GM03348 (cell line): ENCODE measurements around the gene MYL5.
"Not testable (repeated sequence)": the region's sequence is repeated elsewhere in the genome, so short reads cannot be mapped to it uniquely, and the experiment has no call there.

ENCODE experiments used
- DNase-seq: peaks from one replicate; pipeline ENCODE4 v3.0.0; 2012; ENCODE audit warnings: low spot score

The MYL5 gene

DNA sequence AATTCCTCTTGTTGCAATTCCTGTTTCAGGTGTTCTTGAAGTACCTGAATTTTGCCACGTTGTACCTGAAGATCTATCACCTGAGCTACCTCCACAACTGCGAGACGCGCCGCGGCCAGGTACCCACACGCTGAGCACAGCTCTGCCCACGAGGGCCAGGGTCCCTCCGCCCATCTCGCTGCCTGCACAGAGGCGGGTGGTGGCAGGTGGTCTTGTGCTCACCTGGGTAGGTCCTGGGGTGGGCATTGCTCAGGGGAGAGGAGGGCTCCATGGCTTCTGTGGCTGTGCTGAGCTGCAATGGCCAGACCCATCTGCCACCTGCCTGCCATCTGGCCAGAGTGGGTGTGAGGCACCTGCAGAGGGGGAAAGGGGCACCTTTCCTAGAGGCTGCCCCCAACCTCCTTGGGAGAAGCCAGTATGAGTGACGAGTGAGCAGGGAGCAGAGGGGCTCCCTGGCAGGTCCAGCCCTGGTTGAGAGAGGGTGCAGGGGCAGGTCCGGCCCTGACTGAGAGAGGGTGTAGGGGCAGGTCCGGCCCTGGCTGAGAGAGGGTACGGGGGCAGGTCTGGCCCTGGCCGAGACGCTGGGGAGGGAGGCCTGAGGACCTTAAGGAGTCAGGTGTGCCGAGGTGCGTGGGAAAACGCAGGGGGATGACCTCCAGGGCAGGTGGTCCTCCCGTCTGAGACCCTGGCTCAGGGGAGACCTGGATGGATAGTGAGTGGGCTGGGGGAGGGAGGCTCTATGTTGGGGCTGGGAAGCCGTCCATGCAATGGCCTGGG, 38.3 kb upstream of the MYL5 start:
- no peak for DNase-seq

- DNase-seq, result no peak
These were observed 37.6 kb upstream of the MYL5 start for GRCh38 chr4:636628-637159.

DNA sequence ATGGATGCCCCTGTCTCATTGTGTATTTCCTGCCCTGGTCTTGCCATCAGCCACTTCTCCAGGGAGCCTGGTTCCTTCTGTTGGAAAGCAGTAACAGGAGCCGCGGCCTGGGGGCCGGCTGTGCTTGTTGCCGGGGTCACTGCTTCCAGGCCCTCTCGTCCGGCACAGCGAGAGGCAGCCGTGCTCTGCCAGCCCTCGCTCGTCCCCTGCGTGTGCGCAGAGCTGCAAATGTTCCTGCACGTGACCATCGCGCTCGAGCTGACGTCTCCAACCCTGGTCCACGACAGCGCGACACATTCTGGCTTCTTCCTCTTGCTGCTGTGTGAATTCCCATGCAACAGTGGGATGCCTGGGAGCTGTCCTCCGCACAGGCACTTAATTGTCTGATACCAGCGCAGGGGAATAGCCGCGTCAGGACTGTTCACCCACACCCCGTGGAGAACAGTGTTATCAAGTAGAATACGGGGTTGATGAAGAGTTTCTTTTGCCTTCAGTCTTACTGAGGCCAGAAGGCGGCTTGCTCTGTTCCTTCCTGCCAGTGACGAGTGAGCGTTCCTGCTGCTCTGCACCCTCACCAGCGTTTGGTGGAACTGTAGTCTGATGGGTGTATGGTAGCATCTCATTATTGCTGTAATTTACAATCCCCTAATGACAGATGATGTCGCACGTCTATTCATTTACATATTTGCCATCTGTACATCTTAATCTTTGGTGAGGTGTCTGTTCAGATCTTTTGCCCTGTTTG, 36.6 kb upstream of the MYL5 start:
- no peak for DNase-seq

GRCh38 chr4:642366-642765, 32.0 kb upstream of the MYL5 start:
- DNase-seq, result not testable (repeated sequence)

DNA sequence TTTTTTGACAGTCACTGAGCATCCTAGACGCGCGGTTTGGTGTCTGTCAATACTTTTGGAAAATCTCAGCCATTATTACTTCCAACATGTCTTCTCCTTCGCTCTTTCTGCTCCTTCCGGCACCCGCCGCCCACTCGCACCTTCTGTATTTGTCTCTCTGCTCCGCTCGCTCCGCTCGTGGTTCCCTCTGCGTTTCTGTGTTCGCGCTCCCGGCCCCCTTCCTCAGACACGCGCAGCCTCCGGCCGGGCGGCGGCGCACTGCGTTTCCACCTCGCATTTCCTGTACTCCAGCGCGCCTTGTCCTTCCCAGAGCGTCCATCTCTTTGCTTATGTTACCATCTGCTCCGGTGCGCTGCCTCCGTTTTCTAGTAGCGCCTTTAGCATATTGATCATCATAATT, 27.9 kb upstream of the MYL5 start:
- DNase-seq, result no peak

GRCh38 chr4:647481-647880, 26.9 kb upstream of the MYL5 start:
- no peak for DNase-seq

- no peak for DNase-seq
These were observed 25.6 kb upstream of the MYL5 start for GRCh38 chr4:648579-649292.

- no peak for DNase-seq
These were observed 25.1 kb upstream of the MYL5 start for GRCh38 chr4:649293-649625.

GRCh38 chr4:649751-650310, 24.5 kb upstream of the MYL5 start:
- no peak for DNase-seq

- no peak for DNase-seq
These were observed 23.9 kb upstream of the MYL5 start for GRCh38 chr4:650461-650860.

GRCh38 chr4:650951-651883, 23.1 kb upstream of the MYL5 start:
- DNase-seq, result no peak

DNA sequence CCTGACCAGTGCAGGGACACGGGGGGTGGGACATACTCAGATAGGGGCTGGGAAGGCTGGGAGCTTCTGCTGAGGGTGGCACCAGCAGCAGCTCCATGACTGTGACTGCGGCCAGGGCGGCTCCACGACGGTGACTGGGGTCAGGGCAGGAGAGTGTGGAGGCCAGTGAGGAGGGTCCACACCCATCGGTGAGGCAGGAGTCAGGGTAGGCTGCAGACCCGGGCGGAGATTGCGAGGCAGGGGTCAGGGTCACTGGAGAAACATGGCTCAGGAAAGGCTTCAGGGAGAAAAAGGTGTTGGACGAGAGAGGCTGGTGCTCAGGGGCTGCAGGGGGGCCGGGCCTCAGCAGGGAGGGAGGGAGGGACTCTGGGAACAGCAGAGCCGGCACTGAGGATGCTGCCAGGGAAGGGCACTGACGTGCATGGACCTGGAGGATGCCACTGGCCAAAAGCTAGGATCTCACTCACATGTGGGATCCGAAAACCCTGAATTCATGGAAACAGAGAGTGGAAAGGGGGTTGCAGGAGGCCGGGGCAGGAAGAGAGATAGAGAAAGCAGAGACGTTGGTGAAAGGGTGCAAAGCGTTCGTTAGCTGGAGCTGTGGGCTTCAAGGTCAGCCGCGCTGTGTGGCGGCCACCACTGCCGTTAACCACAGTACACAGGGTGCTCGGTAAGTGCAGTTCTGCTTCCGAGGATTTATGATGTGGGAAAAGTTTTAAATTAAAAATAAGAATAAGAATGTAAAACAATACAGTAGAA, 22.3 kb upstream of the MYL5 start:
- no peak for DNase-seq

GRCh38 chr4:653080-653821, 21.1 kb upstream of the MYL5 start:
- no peak for DNase-seq

- DNase-seq, result no peak
These were observed 20.4 kb upstream of the MYL5 start for GRCh38 chr4:653831-654502.

DNA sequence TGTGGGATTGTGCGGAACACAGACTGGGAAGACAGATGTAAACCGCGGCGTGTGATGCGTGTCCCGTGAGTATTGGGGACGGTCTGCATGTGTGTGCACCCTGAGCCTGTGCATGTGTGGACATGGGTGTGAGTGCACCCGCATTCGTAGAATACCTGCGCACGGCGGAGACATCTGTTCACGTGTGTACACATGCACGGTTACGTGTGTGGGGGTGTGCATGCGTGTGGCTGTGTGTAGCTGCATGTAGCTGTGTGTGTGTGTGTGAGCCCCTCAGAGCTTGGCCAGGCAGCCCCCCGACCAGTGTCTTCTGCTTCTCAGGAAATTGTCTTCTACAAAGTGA, 19.9 kb upstream of the MYL5 start:
- DNase-seq, result no peak

- DNase-seq, result no peak
These were observed 19.4 kb upstream of the MYL5 start for GRCh38 chr4:654871-655463.

GRCh38 chr4:655464-656151, 18.7 kb upstream of the MYL5 start:
- no peak for DNase-seq
